ENCODE measurements around the gene CCDC80. TPM values are rescaled to one million over a fixed set of nuclear protein-coding genes. Genes with fewer than 3 reads are reported as not detected.

CCDC80 gene
- total RNA-seq, 1 donor from 2014 or later, result 54.0 TPM

- peak; percentile 40 for DNase-seq
Measured at GRCh38 chr3:112639455-112640225, 1.3 kb downstream of the CCDC80 start.

GRCh38 chr3:112638327-112639020, 2.5 kb downstream of the CCDC80 start:
- intact Hi-C loops (cut with DNase I), result no loop called here
- peak; percentile 34 for ATAC-seq (ENCODE audit: poor library complexity)
- peak; percentile 73 for DNase-seq

More at GRCh38 chr3:112639455-112640225, 1.3 kb downstream of the CCDC80 start:
- intact Hi-C loops (cut with DNase I), result loop anchor here (5.0 kb wide), 2 partner anchors 173 to 343 kb away; no protein-coding TSS in a partner anchor
- ATAC-seq (ENCODE audit: poor library complexity), result no peak

- ATAC-seq (ENCODE audit: poor library complexity) (no peak), DNase-seq (no peak)
- intact Hi-C loops (cut with DNase I), result no loop called here
Measured at GRCh38 chr3:112637700-112638099, 3.2 kb downstream of the CCDC80 start.

- no peak for DNase-seq
- peak; percentile 64 for ATAC-seq (ENCODE audit: poor library complexity)
- intact Hi-C loops (cut with DNase I), result no loop called here
Measured at GRCh38 chr3:112635674-112636073, 5.3 kb downstream of the CCDC80 start.

- DNase-seq (no peak), ATAC-seq (ENCODE audit: poor library complexity) (no peak)
- intact Hi-C loops (cut with DNase I), result no loop called here
Measured at GRCh38 chr3:112634786-112635541, 6.0 kb downstream of the CCDC80 start.

GRCh38 chr3:112633757-112634156, 7.2 kb downstream of the CCDC80 start:
- ATAC-seq (ENCODE audit: poor library complexity), result no peak
- no peak for DNase-seq
- intact Hi-C loops (cut with DNase I), result no loop called here

GRCh38 chr3:112633191-112633590, 7.8 kb downstream of the CCDC80 start:
- intact Hi-C loops (cut with DNase I), result no loop called here
- DNase-seq (no peak), ATAC-seq (ENCODE audit: poor library complexity) (no peak)

GRCh38 chr3:112632596-112632995, 8.3 kb downstream of the CCDC80 start:
- no peak for ATAC-seq (ENCODE audit: poor library complexity)
- DNase-seq, result no peak
- intact Hi-C loops (cut with DNase I), result no loop called here

- intact Hi-C loops (cut with DNase I), result no loop called here
- DNase-seq (no peak), ATAC-seq (ENCODE audit: poor library complexity) (no peak)
Measured at GRCh38 chr3:112631257-112631656, 9.7 kb downstream of the CCDC80 start.

- intact Hi-C loops (cut with DNase I), result no loop called here
- DNase-seq (peak; percentile 65), ATAC-seq (ENCODE audit: poor library complexity) (peak; percentile 88)
Measured at GRCh38 chr3:112629425-112629824, 11.5 kb downstream of the CCDC80 start.

- intact Hi-C loops (cut with DNase I), result no loop called here
- DNase-seq (no peak), ATAC-seq (ENCODE audit: poor library complexity) (peak; percentile 32)
Measured at GRCh38 chr3:112627919-112628466, 12.9 kb downstream of the CCDC80 start.

GRCh38 chr3:112627419-112627818, 13.5 kb downstream of the CCDC80 start:
- intact Hi-C loops (cut with DNase I), result no loop called here
- peak; percentile 78 for ATAC-seq (ENCODE audit: poor library complexity)
- DNase-seq, result peak; percentile 54

- intact Hi-C loops (cut with DNase I), result no loop called here
- ATAC-seq (ENCODE audit: poor library complexity), result no peak
- DNase-seq, result no peak
Measured at GRCh38 chr3:112623717-112624116, 17.2 kb downstream of the CCDC80 start.

- ATAC-seq (ENCODE audit: poor library complexity) (no peak), DNase-seq (no peak)
- intact Hi-C loops (cut with DNase I), result no loop called here
Measured at GRCh38 chr3:112623213-112623612, 17.7 kb downstream of the CCDC80 start.

GRCh38 chr3:112619295-112619694, 21.6 kb downstream of the CCDC80 start:
- intact Hi-C loops (cut with DNase I), result no loop called here
- ATAC-seq (ENCODE audit: poor library complexity) (no peak), DNase-seq (no peak)

- no peak for DNase-seq
- intact Hi-C loops (cut with DNase I), result no loop called here
- ATAC-seq (ENCODE audit: poor library complexity), result no peak
Measured at GRCh38 chr3:112617285-112617684, 23.7 kb downstream of the CCDC80 start.

- intact Hi-C loops (cut with DNase I), result no loop called here
- no peak for ATAC-seq (ENCODE audit: poor library complexity)
- DNase-seq, result no peak
Measured at GRCh38 chr3:112615989-112616731, 24.8 kb downstream of the CCDC80 start.

- ATAC-seq (ENCODE audit: poor library complexity), result no peak
- intact Hi-C loops (cut with DNase I), result no loop called here
- no peak for DNase-seq
Measured at GRCh38 chr3:112611752-112612515, 29.0 kb downstream of the CCDC80 start.

Data from Right ventricle myocardium superior (tissue), 1 donor.